GM20000 (cell line): ENCODE measurements around the gene LCT.

Source experiments
- DNase-seq: peaks from one replicate; pipeline ENCODE4 v3.0.0; 2012; ENCODE audit warnings: low spot score
- TF ChIP-seq, protein P1 (sequence below): IDR thresholded peaks from 2 replicates; pipeline ENCODE4 v1.5.1; 2012; ENCODE audit warnings: mild to moderate bottlenecking, control low read depth; ENCODE audit errors: extremely low read depth, missing control alignments

Gene LCT

DNA sequence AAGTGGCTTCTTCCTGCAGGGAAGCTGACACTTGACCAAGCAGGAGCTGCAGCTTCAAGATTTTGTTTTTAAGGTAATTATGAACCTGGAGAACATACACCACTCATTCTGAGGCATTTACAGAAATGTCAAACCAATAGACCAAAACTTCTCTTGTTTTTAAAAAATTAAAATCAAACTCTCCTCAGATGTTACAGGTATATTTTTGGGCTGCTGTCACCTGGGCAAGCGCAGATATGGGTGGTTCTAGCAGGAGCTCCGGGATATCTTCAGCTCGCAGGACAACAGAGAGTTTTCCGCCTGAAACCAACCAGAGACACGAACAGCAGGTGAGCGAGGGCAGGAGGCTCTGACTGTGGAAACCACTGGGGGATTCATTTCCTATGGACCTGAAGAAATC lies 4.1 kb downstream of the LCT start:
- TF ChIP-seq, protein P1, sequence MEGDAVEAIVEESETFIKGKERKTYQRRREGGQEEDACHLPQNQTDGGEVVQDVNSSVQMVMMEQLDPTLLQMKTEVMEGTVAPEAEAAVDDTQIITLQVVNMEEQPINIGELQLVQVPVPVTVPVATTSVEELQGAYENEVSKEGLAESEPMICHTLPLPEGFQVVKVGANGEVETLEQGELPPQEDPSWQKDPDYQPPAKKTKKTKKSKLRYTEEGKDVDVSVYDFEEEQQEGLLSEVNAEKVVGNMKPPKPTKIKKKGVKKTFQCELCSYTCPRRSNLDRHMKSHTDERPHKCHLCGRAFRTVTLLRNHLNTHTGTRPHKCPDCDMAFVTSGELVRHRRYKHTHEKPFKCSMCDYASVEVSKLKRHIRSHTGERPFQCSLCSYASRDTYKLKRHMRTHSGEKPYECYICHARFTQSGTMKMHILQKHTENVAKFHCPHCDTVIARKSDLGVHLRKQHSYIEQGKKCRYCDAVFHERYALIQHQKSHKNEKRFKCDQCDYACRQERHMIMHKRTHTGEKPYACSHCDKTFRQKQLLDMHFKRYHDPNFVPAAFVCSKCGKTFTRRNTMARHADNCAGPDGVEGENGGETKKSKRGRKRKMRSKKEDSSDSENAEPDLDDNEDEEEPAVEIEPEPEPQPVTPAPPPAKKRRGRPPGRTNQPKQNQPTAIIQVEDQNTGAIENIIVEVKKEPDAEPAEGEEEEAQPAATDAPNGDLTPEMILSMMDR: no peak
- DNase-seq: no peak

DNA sequence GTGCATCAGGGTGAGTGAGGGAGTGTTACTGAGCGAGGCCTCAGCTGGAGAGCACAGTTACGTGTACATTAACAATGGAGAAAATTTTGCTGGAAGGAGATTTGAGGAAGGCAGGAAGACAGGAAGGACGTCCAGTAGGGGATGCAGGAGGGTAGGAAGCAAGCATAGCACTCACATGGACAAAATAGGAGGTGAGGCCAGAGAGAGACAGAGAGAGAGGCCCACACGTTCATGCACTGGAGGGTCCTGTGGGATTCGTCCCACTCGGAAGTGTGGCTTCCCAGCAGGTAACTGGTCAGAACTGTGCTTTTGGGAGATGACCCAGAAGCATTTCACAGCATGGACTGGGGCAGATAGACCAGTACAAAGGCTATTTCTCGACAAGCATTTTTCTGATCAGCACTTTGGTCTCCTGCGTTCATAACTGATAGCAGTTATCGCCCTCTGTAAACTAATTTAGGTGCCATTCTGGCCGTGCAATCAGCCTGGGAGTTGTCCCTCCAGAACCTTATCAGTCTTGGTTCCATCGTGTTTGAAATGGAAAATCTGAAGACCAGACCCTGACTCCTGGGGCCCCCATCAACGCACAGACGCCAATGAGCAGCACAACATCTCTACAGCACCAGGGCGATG lies 5.7 kb downstream of the LCT start:
- TF ChIP-seq, protein P1: no peak
- no peak for DNase-seq

DNA sequence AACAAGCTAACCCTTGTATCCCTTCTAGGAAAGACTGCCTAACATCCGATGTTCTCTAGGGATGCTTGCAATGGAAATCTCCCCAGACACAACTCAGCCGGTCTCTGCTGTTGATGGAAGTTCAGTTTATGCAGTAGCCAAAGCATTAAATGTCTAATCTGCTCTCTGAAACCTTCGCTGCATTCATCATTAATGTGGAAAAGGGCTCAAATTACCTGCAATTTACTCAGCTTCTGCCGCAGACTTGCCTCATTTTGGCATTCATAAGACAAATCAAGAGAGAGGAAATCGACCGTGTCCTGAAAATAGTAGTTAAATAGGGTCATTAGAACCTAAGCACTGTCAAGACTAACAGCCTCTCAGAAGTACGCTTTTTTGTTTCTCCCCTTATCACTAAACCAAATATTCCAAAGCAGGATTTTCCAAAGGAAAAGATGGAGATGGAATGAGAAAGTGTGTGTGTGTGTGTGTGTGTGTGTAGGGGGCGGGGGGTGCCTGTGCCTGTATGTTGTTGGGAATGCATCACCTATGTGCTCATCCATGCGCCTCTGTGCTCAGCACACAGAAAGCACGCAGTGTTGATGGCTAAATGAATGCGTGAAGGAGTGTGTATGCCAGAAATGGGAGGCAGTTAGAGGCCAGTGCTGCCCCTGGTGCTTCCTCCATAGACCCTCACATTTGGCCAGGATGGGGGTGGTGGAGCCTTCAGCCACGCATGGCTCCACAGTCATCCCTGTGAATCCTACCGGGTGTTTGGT lies 7.4 kb downstream of the LCT start:
- DNase-seq: no peak
- TF ChIP-seq, protein P1: no peak

- DNase-seq: no peak
- TF ChIP-seq, protein P1: no peak
These were observed 10.4 kb downstream of the LCT start for GRCh38 chr2:135826544-135826943.

DNA sequence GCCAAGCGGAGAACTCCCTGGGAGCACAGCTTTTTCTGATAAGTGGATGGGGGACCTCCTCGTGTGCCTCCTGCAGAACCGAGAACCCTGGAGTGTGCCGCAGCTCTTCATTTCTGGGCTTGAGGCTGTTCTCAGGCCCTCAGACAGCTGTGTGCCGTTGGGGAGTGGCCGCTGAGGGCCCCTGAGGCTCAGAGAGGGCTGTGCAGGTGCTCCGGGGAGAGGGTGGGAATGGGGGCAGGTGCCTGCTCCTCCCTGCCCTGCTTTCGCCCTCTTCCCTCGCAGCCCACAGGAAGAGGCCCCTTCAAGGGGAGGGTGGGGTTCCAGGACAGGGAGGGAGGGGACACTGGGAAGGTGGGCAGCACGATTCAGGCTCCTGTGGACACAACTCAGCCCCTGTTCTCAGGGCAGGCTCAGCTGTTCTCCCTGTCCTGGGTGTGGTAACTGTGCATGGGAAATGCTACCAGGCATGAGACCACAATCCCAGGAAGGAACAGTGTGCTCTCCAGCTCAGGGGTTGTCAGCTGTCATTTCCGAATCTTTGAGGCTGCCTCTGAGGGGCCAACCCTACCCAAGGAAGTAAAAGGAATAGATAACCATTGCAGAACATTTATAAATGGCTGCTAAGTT lies 11.3 kb downstream of the LCT start:
- DNase-seq: no peak
- TF ChIP-seq, protein P1: no peak

GRCh38 chr2:135825131-135825530 lies 11.9 kb downstream of the LCT start:
- TF ChIP-seq, protein P1: no peak
- DNase-seq: no peak

- TF ChIP-seq, protein P1: no peak
- DNase-seq: no peak
These were observed 14.1 kb downstream of the LCT start for GRCh38 chr2:135822855-135823254.
